Gastrocnemius medialis (tissue), 4 donors: ENCODE results near the gene C19orf12.

Experiments
- POLR2A ChIP-seq, 2 donors: fragments of 450-650 bp; IDR thresholded peaks; one replicate each; pipeline ENCODE4 v1.6.1; 2017; ENCODE audit warnings: antibody characterized with exemption in 2 of 2, mild to moderate bottlenecking in 2 of 2, moderate library complexity in 2 of 2
- TF ChIP-seq, protein P1 (sequence below), 5 experiments: fragments of 450-650 bp in 3 of 5; fragments of 200-600 bp in 2 of 5; sonication (generic) in 2 of 5; IDR thresholded peaks in 4 of 5; conservative IDR thresholded peaks in 1 of 5; 1 replicate in 4 of 5; 2 replicates in 1 of 5; pipeline ENCODE4 v1.5.1; 2016 to 2019; ENCODE audit warnings: antibody characterized with exemption in 5 of 5, mild to moderate bottlenecking in 3 of 5, moderate library complexity in 3 of 5

DNA sequence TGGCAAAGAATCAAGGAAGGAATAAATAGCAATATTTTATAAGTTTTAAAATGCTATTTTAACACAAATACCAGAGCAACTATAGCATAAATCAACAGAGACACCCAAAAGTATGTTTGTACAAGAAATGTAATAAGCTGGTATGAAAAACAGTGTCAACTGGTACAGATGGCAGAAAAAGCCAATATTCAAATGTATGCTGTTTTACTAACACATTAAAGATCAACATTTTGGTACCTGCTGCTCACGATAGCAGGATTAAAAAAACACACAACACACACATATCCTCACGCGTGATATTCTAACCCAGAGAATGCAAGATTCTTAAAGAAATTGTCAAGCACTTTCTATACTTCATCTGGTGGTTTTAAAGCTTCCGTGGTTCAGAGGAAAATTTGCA, 48.1 kb upstream of the C19orf12 start:
- TF ChIP-seq, protein P1, sequence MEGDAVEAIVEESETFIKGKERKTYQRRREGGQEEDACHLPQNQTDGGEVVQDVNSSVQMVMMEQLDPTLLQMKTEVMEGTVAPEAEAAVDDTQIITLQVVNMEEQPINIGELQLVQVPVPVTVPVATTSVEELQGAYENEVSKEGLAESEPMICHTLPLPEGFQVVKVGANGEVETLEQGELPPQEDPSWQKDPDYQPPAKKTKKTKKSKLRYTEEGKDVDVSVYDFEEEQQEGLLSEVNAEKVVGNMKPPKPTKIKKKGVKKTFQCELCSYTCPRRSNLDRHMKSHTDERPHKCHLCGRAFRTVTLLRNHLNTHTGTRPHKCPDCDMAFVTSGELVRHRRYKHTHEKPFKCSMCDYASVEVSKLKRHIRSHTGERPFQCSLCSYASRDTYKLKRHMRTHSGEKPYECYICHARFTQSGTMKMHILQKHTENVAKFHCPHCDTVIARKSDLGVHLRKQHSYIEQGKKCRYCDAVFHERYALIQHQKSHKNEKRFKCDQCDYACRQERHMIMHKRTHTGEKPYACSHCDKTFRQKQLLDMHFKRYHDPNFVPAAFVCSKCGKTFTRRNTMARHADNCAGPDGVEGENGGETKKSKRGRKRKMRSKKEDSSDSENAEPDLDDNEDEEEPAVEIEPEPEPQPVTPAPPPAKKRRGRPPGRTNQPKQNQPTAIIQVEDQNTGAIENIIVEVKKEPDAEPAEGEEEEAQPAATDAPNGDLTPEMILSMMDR (IDR thresholded peaks at IDR 0.05 in 4 of 5, conservative IDR thresholded peaks at IDR 0.05 in 1 of 5): no peak
- no peak for TF ChIP-seq POLR2A (IDR thresholded peaks at IDR 0.05)
